Adrenal gland (tissue), 12 donors: Measurements from ENCODE around the gene DDX49. TPM values are rescaled to one million over a fixed set of nuclear protein-coding genes. Genes with fewer than 3 reads are reported as not detected.
"Not testable (repeated sequence)": the region's sequence is repeated elsewhere in the genome, so short reads cannot be mapped to it uniquely, and the experiment has no call there.

Source experiments
- DNase-seq, 7 donors: peaks; one replicate each; pipeline ENCODE4 v3.0.0-alpha.2; 2019 to 2020
- H3K27ac ChIP-seq, 5 donors: fragments of 200-600 bp; sonication (generic) in 4 of 5; 1 replicate in 3 of 5; 2 replicates in 2 of 5; pipeline versions ENCODE4 v1.5.1 to v1.8.0; 2016 to 2020; ENCODE audit warnings: mild to moderate bottlenecking in 1 of 5
- H3K27me3 ChIP-seq: fragments of 200-600 bp; 2 replicates; pipeline ENCODE4 v1.8.0; 2021
- H3K36me3 ChIP-seq, 2 donors: fragments of 200-600 bp; replicated peaks in 1 of 2; 1 replicate in 1 of 2; 2 replicates in 1 of 2; pipeline versions ENCODE4 v1.5.1 to v1.8.0; 2018 to 2022
- H3K4me1 ChIP-seq, 2 donors: fragments of 200-600 bp; replicated peaks in 1 of 2; 1 replicate in 1 of 2; 2 replicates in 1 of 2; pipeline versions ENCODE4 v1.5.1 to v1.8.0; 2018 to 2021
- H3K4me3 ChIP-seq, 4 donors: fragments of 200-600 bp; sonication (generic) in 3 of 4; one replicate each; pipeline ENCODE4 v1.5.1; 2016 to 2018
- H3K9me3 ChIP-seq, 3 donors: fragments of 200-600 bp; sonication (generic) in 1 of 3; replicated peaks in 1 of 3; 1 replicate in 2 of 3; 2 replicates in 1 of 3; pipeline versions ENCODE4 v1.5.1 to v1.8.0; 2016 to 2021
- POLR2A ChIP-seq, 2 donors: fragments of 450-650 bp; IDR thresholded peaks; one replicate each; pipeline ENCODE4 v1.6.1; 2017; ENCODE audit warnings: antibody characterized with exemption in 2 of 2, mild to moderate bottlenecking in 2 of 2, moderate library complexity in 1 of 2
- WGBS, 4 donors: extraction: QIAGEN DNeasy Blood & Tissue Kit in 2 of 4; methylation state at CpG; one replicate each; pipeline versions ENCODE4 v1.1.5 to v1.1.7; 2013 to 2017; 5-methylcytosine and 5-hydroxymethylcytosine counted together
- intact Hi-C, 2 donors: fragments of 100-400 bp; cut with DNase I; formaldehyde crosslinking; loops; one replicate each; pipeline versions ENCODE4 v1.14.1 to v1.15.0; 2022 to 2023
- polyA plus RNA-seq, 3 donors: library from polyadenylated mRNA; stranded (reverse); fragments of 200-250 nt in 2 of 3; fragments of 350-450 nt in 1 of 3; fragmentation: Illumina TruSeq in 1 of 3; extraction: RNeasy Lipid Tissue Mini Kit (QIAGEN cat#74804) in 1 of 3; gene quantifications; one replicate each; pipeline ENCODE4 v1.2.3, GENCODE V29; 2013 to 2014
- total RNA-seq, 9 donors: library from RNA; depleted of rRNA in 4 of 9; stranded (reverse); fragments of >200 nt in 4 of 9; fragments of 120-200 nt in 1 of 9; fragmentation: NEBNext Ultra II Directional in 1 of 9; extraction: Animal tissue kit (Norgen Biotek cat#: 25700) in 1 of 9; gene quantifications; one replicate each; pipeline versions ENCODE4 v1.1.0 to v1.2.4, GENCODE V29; 2013 to 2023
- TF ChIP-seq, protein P1 (sequence below), 6 experiments: fragments of 450-650 bp in 4 of 6; fragments of 200-600 bp in 2 of 6; sonication (generic) in 1 of 6; IDR thresholded peaks; 1 replicate in 5 of 6; 2 replicates in 1 of 6; pipeline versions ENCODE4 v1.5.1 to v1.8.0; 2016 to 2021; ENCODE audit warnings: antibody characterized with exemption in 6 of 6, mild to moderate bottlenecking in 2 of 6, moderate library complexity in 1 of 6
- donor health status: healthy with polysubstance abuse.
- donor health status: Bipolar disorder and iron deficiency.
- donor health status: DM: yes; HTN: yes; CAD: no.
- donor health status: DM: no; HTN: no; CAD: no.
- donor health status: DM: no; HTN: no; CAD: no.
- donor health status: DM: yes; HTN: yes; CAD: no.

DDX49 gene
- total and polyA plus RNA-seq, 12 donors: 29.1 to 105 (median 47.7) TPM

- Histone ChIP-seq H3K27ac (no peak overlapping the region), H3K27me3 (no peaks in the 10 kb centered on the region), H3K36me3 (peaks cover 0 to 46% of the 10 kb centered on the region in 2 donors), H3K4me3 (no peak overlapping the region), H3K4me1 (peaks cover 6 to 7% of the 10 kb centered on the region in 2 donors), H3K9me3 (no peaks in the 10 kb centered on the region)
- intact Hi-C loops: no loop called here
- TF ChIP-seq, protein P1, sequence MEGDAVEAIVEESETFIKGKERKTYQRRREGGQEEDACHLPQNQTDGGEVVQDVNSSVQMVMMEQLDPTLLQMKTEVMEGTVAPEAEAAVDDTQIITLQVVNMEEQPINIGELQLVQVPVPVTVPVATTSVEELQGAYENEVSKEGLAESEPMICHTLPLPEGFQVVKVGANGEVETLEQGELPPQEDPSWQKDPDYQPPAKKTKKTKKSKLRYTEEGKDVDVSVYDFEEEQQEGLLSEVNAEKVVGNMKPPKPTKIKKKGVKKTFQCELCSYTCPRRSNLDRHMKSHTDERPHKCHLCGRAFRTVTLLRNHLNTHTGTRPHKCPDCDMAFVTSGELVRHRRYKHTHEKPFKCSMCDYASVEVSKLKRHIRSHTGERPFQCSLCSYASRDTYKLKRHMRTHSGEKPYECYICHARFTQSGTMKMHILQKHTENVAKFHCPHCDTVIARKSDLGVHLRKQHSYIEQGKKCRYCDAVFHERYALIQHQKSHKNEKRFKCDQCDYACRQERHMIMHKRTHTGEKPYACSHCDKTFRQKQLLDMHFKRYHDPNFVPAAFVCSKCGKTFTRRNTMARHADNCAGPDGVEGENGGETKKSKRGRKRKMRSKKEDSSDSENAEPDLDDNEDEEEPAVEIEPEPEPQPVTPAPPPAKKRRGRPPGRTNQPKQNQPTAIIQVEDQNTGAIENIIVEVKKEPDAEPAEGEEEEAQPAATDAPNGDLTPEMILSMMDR (IDR thresholded peaks at IDR 0.05): no peak
- no peak for TF ChIP-seq POLR2A (IDR thresholded peaks at IDR 0.05)
- DNase-seq: no peak
- 84 to 98% (median 91%) methylated on average over 7 of the region's 7 CpGs for WGBS, 4 donors
These were observed 18.0 kb upstream of the DDX49 start for GRCh38 chr19:18901491-18901890.

DNA sequence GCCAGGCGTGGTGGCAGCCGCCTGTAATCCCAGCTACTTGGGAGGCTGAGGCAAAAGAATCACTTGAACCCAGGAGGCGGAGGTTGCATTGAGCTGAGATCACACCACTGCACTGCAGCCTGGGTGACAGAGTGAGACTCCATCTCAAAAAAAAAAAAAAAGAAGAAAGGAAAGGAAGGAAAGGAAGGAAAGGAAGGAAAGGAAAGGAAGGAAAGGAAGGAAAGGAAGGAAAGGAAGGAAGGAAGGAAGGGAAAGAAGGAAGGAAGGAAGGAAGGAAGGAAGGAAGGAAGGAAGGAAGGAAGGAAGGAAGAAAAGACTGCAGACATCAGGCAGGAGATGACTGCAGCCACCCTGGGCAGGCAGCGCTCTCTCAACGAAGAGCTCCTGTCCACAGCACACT is 17.0 kb upstream of the DDX49 start:
- peaks cover 15 to 18% of the 10 kb centered on the region in 2 donors for H3K4me1 ChIP-seq
- 95 to 96% (median 95%) methylated on average over 5 of the region's 5 CpGs for WGBS, 4 donors
- intact Hi-C loops: not testable (repeated sequence)

GRCh38 chr19:18903156-18904037 is 16.1 kb upstream of the DDX49 start:
- 86 to 92% (median 90%) methylated on average over 12 to 29 of the region's 29 CpGs for WGBS, 4 donors
- H3K36me3 ChIP-seq: peaks cover 0 to 55% of the 10 kb centered on the region in 2 donors
- no peak overlapping the region for H3K4me3 ChIP-seq
- intact Hi-C loops: no loop called here
- H3K9me3 ChIP-seq: no peaks in the 10 kb centered on the region
- H3K4me1 ChIP-seq: peaks cover 15 to 18% of the 10 kb centered on the region in 2 donors
- no peaks in the 10 kb centered on the region for H3K27me3 ChIP-seq
- no peak overlapping the region for H3K27ac ChIP-seq
- DNase-seq: no peak
- TF ChIP-seq POLR2A (IDR thresholded peaks at IDR 0.05): no peak
- TF ChIP-seq, protein P1 (IDR thresholded peaks at IDR 0.05): no peak

More for the DNA sequence above, 17.0 kb upstream of the DDX49 start:
- not testable (repeated sequence) for H3K27ac ChIP-seq, H3K9me3 ChIP-seq, H3K27me3 ChIP-seq, H3K4me3 ChIP-seq, DNase-seq
- H3K36me3 ChIP-seq: peaks cover 0 to 50% of the 10 kb centered on the region in 2 donors

- H3K4me3 ChIP-seq: no peak overlapping the region
- WGBS, 4 donors: 80 to 86% (median 81%) methylated on average over 1 to 25 of the region's 25 CpGs
- H3K36me3 ChIP-seq: peaks cover 0 to 50% of the 10 kb centered on the region in 2 donors
- intact Hi-C loops: no loop called here
- H3K4me1 ChIP-seq: peaks cover 18 to 19% of the 10 kb centered on the region in 2 donors
- DNase-seq: peak in 1 of 7 donors; percentile 23
- no peaks in the 10 kb centered on the region for H3K9me3 ChIP-seq
- H3K27me3 ChIP-seq: no peaks in the 10 kb centered on the region
- no peak for TF ChIP-seq POLR2A (IDR thresholded peaks at IDR 0.05)
- TF ChIP-seq, protein P1 (IDR thresholded peaks at IDR 0.05): no peak
- H3K27ac ChIP-seq: no peak overlapping the region
These were observed 15.0 kb upstream of the DDX49 start for GRCh38 chr19:18904334-18905057.
